Mucosa of rectum (tissue), 2 donors: ENCODE results near the gene BCKDHA.

ENCODE experiments used
- H3K27ac ChIP-seq, 2 donors: one replicate each; pipeline ENCODE4 v1.7.0; 2013; ENCODE audit warnings: inconsistent platforms in 2 of 2, low read depth in 2 of 2, low read length in 2 of 2
- H3K27me3 ChIP-seq, 2 donors: one replicate each; pipeline ENCODE4 v1.7.0; 2013; ENCODE audit warnings: low read length in 2 of 2; ENCODE audit not compliant: control insufficient read depth in 2 of 2, insufficient read depth in 2 of 2
- H3K36me3 ChIP-seq, 2 donors: one replicate each; pipeline ENCODE4 v1.7.0; 2013; ENCODE audit warnings: low read length in 2 of 2; ENCODE audit not compliant: control insufficient read depth in 2 of 2, insufficient read depth in 2 of 2
- H3K4me1 ChIP-seq, 2 donors: one replicate each; pipeline ENCODE4 v1.7.0; 2013; ENCODE audit warnings: low read length in 2 of 2, mild to moderate bottlenecking in 1 of 2; ENCODE audit not compliant: control insufficient read depth in 2 of 2, insufficient read depth in 2 of 2
- H3K4me3 ChIP-seq, 2 donors: one replicate each; pipeline ENCODE4 v1.7.0; 2013; ENCODE audit warnings: low read length in 2 of 2
- H3K9ac ChIP-seq, 2 donors: one replicate each; pipeline ENCODE4 v1.7.0; 2013; ENCODE audit warnings: low read length in 2 of 2, low read depth in 1 of 2, mild to moderate bottlenecking in 1 of 2
- H3K9me3 ChIP-seq, 2 donors: one replicate each; pipeline ENCODE4 v1.7.0; 2013; ENCODE audit warnings: low read length in 2 of 2; ENCODE audit not compliant: control insufficient read depth in 2 of 2
- donor health status: healthy.
- donor health status: Normal muscosa, but diverticular disease.

Gene BCKDHA

DNA sequence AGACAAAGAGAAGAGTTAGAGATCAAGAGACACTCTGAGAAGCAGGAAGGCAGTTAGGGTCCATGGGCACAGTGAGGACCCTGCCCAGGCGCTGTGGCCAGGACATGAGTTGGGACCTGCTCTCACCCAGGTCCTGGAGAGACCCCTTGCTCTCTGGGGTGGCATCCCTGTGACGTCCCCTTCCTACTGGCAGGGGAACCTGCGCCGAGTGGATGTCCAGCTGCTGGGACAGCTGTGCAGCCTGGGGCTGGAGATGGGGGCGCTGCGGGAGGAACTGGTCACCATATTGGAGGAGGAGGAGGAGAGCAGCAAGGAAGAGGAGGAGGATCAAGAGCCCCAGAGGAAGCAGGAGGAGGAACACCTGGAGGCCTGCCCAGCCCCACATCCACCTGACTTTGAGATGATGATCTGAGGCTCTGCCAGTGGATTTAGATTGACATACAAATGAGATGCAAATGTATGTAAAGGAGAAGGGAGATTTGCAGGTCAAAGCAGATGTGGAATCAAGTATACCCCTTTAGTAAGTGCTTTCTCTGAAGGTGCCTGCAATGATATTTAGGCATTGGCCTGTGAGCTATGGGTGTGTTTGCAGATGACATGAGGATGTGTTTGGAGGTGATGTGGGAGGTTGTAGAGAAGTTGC, 46.3 kb downstream of the BCKDHA start:
- Histone ChIP-seq H3K4me1 (peaks cover 5 to 8% of the 10 kb centered on the region in 2 donors), H3K27ac (no peak overlapping the region), H3K27me3 (peaks cover 3 to 4% of the 10 kb centered on the region in 2 donors), H3K36me3 (no peaks in the 10 kb centered on the region), H3K9me3 (no peaks in the 10 kb centered on the region), H3K9ac (no peak overlapping the region), H3K4me3 (no peak overlapping the region)

DNA sequence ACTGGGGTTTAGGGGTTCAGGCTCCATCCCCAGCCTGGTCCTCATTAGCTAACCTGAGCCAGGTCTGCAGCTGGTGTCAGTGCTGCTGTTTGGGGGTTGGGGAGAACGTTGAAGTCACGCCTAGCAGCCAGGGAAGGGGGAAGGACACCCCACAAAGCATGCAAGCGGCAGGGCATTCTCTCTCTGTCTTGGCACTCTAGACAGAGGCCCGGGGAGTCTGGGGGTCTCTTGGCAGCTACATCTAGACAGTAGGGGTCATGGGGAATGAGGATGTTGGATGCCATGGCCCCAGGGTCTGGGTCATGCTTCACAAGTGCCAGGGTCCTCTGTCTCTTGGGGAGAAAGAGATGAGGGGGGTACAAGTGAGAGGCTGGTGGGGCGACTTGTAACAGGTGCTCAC, 48.0 kb downstream of the BCKDHA start:
- H3K27ac ChIP-seq: no peak overlapping the region
- peaks cover 3 to 4% of the 10 kb centered on the region in 2 donors for H3K27me3 ChIP-seq
- H3K9me3 ChIP-seq: no peaks in the 10 kb centered on the region
- H3K4me1 ChIP-seq: no peaks in the 10 kb centered on the region
- H3K9ac ChIP-seq: no peak overlapping the region
- no peak overlapping the region for H3K4me3 ChIP-seq
- H3K36me3 ChIP-seq: no peaks in the 10 kb centered on the region

- no peak overlapping the region for H3K27ac ChIP-seq
- no peak overlapping the region for H3K4me3 ChIP-seq
- H3K9me3 ChIP-seq: no peaks in the 10 kb centered on the region
Measured at GRCh38 chr19:41447732-41448332, 50.2 kb downstream of the BCKDHA start.

DNA sequence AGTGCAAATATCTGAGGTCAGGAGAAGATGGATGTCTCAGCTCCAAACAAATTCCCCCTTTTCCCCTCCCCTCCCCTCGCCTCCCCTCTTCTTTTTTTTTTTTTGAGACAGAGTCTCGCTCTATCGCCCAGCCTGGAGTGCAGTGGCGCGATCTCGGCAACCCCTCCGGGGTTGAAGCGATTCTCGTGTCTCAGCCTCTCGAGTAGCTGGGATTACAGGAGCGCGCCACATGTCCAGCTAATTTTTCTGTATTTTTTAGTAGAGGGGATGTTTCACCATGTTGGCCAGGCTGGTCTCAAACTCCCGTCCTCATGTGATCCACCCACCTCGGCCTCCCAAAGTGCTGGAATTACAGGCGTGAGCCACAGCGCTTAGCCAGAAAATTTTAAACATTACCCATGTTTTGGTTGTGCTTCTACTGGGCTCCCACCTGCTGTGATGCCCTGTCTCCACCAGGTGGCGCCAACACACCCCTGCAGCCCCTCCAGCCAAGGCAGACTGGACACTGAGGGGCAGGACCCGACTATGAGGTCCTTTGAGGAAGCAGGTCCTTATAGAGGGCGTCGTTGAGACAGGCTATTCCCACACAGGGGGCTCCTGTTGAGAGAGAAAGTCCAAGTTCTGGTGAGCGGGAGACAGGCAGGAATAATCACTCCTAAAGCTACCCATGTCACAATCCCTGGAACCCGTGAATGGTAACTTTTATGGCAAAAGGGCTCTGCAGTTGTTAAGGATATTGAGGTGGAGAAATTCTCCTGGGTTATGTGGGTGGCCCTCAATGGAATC, 51.7 kb downstream of the BCKDHA start:
- Histone ChIP-seq H3K4me3 (peak overlapping the region in 1 of 2 donors; percentile 31), H3K27ac (no peak overlapping the region), H3K4me1 (no peaks in the 10 kb centered on the region), H3K36me3 (no peaks in the 10 kb centered on the region), H3K9me3 (no peaks in the 10 kb centered on the region), H3K9ac (peak overlapping the region in 1 of 2 donors; percentile 24), H3K27me3 (peaks cover 3 to 4% of the 10 kb centered on the region in 2 donors)

More at GRCh38 chr19:41447732-41448332, 50.2 kb downstream of the BCKDHA start:
- Histone ChIP-seq H3K27me3 (peaks cover 3 to 4% of the 10 kb centered on the region in 2 donors), H3K36me3 (no peaks in the 10 kb centered on the region), H3K4me1 (no peaks in the 10 kb centered on the region), H3K9ac (no peak overlapping the region)

- Histone ChIP-seq H3K9ac (no peak overlapping the region), H3K4me1 (no peaks in the 10 kb centered on the region), H3K36me3 (no peaks in the 10 kb centered on the region), H3K9me3 (no peaks in the 10 kb centered on the region), H3K27me3 (peaks cover 3 to 4% of the 10 kb centered on the region in 2 donors), H3K27ac (no peak overlapping the region), H3K4me3 (no peak overlapping the region)
Measured at GRCh38 chr19:41449865-41450178, 52.2 kb downstream of the BCKDHA start.

DNA sequence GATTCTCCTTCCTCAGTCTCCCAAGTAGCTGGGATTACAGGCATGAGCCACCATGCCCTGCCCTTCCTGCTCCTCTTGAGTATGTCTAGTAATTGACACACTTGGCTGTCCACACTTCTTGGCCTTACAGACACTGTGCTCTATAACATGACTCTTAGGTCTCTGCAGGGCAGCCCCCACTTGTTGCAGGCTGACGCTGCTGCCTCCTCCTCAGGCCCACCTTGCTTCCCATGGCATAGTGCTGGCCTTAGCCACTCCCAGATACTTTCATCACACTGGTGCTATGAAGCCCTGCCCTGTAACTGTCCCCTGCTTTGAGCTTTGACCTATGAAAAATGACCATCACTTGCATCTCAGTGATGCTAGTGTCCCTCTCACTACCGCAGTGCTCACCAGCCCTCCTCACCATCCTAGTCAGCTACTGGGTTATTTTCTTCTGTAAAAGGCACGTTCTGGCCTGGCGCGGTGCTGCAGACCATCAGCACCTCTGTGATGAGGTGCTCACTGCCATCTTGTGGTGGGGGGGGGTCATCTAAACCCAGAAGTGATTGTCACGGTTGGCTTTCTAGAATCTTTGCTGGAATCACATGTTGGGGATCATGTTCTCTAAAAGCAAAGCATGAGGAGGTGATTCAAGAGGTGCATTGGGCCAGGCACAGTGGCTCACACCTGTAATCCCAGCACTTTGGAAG, 55.1 kb downstream of the BCKDHA start:
- Histone ChIP-seq H3K27me3 (peaks cover 0 to 3% of the 10 kb centered on the region in 2 donors), H3K4me1 (no peaks in the 10 kb centered on the region), H3K27ac (no peak overlapping the region), H3K9ac (no peak overlapping the region), H3K36me3 (no peaks in the 10 kb centered on the region), H3K4me3 (no peak overlapping the region), H3K9me3 (no peaks in the 10 kb centered on the region)

- no peak overlapping the region for H3K9ac ChIP-seq
- no peaks in the 10 kb centered on the region for H3K9me3 ChIP-seq
- H3K36me3 ChIP-seq: no peaks in the 10 kb centered on the region
- no peak overlapping the region for H3K27ac ChIP-seq
- H3K27me3 ChIP-seq: peaks cover 0 to 7% of the 10 kb centered on the region in 2 donors
- no peaks in the 10 kb centered on the region for H3K4me1 ChIP-seq
- H3K4me3 ChIP-seq: no peak overlapping the region
Measured at GRCh38 chr19:41455936-41456335, 58.3 kb downstream of the BCKDHA start.

DNA sequence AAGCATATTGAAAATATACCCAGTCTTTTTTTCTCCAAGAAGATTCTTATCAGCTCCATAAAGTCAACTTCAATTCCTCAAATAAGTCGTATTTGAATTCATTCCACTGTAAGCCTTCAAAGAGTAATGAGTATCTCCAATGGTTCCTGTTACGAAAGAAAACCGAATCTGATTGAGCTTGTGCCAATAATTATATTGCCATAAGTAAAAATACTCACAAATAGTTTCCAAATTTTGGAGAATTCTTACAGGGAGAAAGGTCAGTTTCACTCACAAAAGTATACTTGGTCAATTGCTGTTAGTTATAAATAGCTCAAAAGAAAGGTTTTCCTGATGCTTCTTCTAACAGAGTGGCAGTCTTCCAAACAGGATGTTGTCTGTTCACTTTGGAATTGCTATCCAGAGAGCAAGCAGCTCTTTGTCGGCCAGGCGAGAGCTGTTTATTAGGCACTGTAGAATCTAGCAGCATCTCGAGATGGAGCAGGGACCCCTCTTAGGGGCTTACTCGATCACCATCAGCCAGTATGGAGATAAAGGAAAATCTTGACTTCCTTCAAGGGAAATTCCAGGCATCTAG, 58.8 kb downstream of the BCKDHA start:
- peaks cover 0 to 7% of the 10 kb centered on the region in 2 donors for H3K27me3 ChIP-seq
- no peaks in the 10 kb centered on the region for H3K36me3 ChIP-seq
- H3K4me1 ChIP-seq: no peaks in the 10 kb centered on the region
- no peaks in the 10 kb centered on the region for H3K9me3 ChIP-seq
- H3K9ac ChIP-seq: no peak overlapping the region
- H3K4me3 ChIP-seq: no peak overlapping the region
- H3K27ac ChIP-seq: no peak overlapping the region

DNA sequence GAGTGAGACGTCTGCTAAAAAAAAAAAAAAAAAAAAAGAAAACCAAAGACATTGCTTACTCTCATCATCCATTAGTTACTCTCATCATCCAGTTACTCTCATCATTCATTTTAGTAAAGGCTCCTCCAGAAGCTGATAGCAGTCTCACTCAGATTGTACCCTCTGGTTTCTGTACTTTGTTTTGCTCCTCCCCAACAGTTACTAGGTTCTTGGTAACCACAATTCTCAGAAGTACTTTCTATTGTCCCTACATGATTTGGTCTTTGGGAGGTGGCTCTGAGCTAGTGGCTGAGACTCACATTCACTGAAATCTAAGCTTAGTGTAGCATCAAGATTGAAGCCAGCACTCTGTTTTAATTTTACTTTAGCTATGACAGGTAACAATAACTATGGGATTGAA, 59.6 kb downstream of the BCKDHA start:
- no peak overlapping the region for H3K27ac ChIP-seq

More for the DNA sequence above, 59.6 kb downstream of the BCKDHA start:
- Histone ChIP-seq H3K4me1 (no peaks in the 10 kb centered on the region), H3K36me3 (no peaks in the 10 kb centered on the region), H3K27me3 (peaks cover 0 to 7% of the 10 kb centered on the region in 2 donors), H3K9me3 (no peaks in the 10 kb centered on the region), H3K4me3 (no peak overlapping the region), H3K9ac (no peak overlapping the region)
